ENCODE data around the gene C1orf232.

Gene C1orf232

DNA sequence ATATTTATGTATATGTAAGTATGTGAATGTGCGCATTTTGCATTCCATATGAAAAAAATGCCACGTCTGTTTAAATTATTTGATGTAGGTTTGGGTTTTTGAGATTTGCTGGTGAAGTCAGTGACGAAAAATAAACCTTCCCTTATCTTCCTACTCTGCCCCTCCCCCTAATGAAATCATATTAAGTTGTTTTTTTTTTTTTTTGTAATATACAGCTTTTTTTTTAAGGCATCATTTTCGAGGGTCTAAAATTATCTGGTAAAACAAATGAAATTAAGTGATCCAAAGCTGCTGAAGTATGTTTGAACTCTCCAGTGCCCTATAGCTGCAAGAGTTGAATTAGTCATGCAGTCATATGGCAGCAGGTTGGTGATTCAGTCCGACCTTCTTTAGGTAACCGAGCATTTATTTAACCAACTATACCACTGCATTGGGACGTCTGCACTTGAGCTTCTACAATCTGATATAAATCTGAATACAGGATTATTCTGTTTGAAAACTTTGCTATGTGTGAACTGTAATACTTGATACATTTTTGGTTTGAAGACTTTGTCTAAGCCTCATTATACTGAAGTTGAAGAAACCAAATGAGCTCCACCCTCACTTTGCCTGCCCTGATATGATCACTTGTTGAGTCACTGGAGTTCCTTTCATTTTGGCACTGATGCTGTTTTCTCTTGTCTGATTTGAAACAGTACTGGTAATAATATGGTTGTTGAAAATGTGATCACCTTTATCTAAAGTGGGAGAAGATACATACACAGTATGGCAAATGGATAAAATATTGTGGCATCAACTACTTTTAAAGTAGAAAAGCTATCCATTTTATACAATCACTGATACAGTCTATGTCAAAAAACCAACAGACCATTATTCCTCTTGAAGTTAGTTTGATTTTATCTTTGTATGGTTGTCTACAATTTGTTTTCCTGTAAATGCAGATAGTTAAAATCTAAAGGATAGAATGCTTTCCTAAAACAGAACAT lies 45.5 kb downstream of the C1orf232 start:
- DNase-seq = no peak

DNA sequence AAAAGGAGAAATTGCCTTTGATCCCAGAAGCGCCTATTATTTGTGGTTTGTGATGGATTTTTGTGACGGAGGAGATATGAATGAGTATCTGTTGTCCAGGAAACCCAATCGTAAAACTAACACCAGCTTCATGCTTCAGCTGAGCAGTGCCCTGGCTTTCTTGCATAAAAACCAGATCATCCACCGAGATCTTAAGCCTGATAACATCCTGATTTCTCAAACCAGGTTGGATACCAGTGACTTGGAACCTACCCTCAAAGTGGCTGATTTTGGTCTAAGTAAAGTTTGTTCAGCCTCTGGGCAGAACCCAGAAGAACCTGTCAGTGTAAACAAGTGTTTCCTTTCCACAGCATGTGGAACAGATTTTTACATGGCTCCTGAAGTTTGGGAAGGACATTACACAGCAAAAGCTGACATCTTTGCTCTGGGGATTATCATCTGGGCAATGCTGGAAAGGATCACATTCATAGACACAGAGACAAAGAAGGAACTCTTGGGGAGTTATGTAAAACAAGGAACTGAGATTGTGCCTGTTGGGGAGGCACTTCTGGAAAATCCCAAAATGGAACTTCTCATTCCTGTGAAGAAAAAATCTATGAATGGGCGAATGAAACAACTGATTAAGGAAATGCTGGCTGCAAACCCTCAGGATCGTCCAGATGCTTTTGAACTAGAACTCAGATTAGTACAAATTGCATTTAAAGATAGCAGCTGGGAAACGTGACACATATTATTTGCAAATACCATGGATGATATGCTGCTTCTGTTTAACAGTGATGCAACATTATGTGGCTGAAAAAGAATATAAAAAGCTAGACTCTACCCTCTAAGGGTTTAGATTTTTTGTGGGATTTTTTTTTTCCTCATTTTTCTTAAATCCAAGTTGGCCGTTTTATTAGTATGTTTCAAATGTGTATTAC lies 46.6 kb downstream of the C1orf232 start:
- DNase-seq = no peak

DNA sequence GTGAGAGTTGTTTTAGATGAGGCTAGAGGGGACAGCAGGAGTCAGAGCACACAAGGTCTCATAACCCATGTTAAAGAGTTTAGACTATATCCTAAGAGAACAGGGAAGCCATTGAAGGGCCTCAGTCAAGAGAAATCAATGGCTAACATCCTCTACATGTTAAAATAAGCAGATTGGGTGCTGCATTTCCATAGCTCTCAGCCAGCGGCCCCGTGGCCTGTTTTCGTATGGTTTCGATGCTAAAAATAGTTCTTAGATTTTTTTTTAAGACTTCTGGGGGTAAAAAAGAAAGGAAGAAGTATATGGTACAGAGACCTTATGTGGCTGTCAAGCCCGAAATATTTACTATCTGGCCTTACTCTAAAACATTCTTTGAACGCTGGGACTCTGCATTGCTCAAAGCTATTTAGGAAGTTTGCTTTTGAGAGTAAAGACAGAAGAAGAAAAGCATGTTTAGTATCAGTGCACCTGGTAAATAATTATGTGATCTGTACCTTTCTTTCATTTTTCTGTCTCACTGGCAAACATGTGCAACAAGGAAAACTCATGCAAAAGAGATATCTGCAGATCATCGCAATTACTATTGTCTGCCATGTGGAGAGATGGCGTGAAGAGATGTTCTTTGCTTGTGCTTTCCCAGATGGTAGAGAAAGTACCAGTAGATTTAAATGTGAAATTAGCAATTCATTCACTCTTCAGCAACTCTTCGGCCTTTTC lies 48.7 kb downstream of the C1orf232 start:
- DNase-seq = no peak

DNA sequence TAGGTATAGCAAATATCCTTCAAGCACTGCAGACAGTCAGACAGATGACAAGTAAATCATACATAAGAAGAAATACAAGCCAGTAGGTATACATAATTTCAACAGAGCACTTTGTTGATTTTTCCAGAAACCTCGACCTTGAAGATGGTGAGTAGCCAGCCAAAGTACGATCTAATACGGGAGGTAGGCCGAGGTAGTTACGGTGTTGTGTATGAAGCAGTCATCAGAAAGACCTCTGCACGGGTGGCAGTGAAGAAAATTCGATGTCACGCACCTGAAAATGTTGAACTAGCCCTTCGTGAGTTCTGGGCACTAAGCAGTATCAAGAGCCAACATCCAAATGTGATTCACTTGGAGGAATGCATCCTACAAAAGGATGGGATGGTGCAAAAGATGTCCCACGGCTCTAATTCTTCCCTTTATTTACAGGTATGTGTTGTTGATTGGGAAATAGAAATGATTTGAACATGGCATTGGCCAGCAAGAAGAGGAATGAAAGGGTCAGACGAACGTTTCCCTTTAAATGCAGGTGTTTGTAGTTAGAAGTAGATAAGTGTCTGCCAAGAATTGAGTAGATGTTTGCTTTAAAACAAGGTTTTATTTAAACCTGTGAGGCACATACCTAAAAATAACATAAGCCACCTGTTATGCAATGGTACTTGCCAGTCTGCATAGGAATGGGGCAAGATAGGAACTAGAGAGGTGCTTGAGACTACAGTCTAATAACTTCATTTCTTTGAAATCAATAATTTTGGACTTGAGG lies 54.4 kb downstream of the C1orf232 start:
- DNase-seq = no peak

Measured in NCI-H1092 treated with DMSO at 0.1 percent for 48 hours (cell line).